OCI-M2 (cell line): Measurements from ENCODE around the gene MAN1A1.

Source experiments
- DNase-seq: peaks from one replicate; lab custom pipeline; 2025; ENCODE audit not compliant: unreplicated experiment; lab: John Stamatoyannopoulos, UW

The MAN1A1 gene

GRCh38 chr6:119273272-119274196 is 76.0 kb downstream of the MAN1A1 start:
- no peak for DNase-seq

GRCh38 chr6:119270545-119270944 is 79.0 kb downstream of the MAN1A1 start:
- no peak for DNase-seq

- no peak for DNase-seq
Observed at GRCh38 chr6:119269266-119270103, 80.1 kb downstream of the MAN1A1 start.

GRCh38 chr6:119267126-119267905 is 82.2 kb downstream of the MAN1A1 start:
- no peak for DNase-seq

GRCh38 chr6:119264854-119265397 is 84.6 kb downstream of the MAN1A1 start:
- no peak for DNase-seq

- no peak for DNase-seq
Observed at GRCh38 chr6:119262612-119263011, 86.9 kb downstream of the MAN1A1 start.

GRCh38 chr6:119261944-119262284 is 87.6 kb downstream of the MAN1A1 start:
- no peak for DNase-seq

- no peak for DNase-seq
Observed at GRCh38 chr6:119259027-119259426, 90.5 kb downstream of the MAN1A1 start.

- DNase-seq = no peak
Observed at GRCh38 chr6:119257726-119258125, 91.8 kb downstream of the MAN1A1 start.

GRCh38 chr6:119256978-119257462 is 92.5 kb downstream of the MAN1A1 start:
- DNase-seq = no peak

- DNase-seq = no peak
Observed at GRCh38 chr6:119256392-119256791, 93.2 kb downstream of the MAN1A1 start.

- no peak for DNase-seq
Observed at GRCh38 chr6:119255492-119255891, 94.1 kb downstream of the MAN1A1 start.

- no peak for DNase-seq
Observed at GRCh38 chr6:119250036-119250435, 99.5 kb downstream of the MAN1A1 start.

GRCh38 chr6:119249319-119249718 is 100.2 kb downstream of the MAN1A1 start:
- DNase-seq = no peak

- DNase-seq = no peak
Observed at GRCh38 chr6:119247504-119247903, 102.1 kb downstream of the MAN1A1 start.

GRCh38 chr6:119243657-119244056 is 105.9 kb downstream of the MAN1A1 start:
- no peak for DNase-seq

- no peak for DNase-seq
Observed at GRCh38 chr6:119243037-119243436, 106.5 kb downstream of the MAN1A1 start.

- no peak for DNase-seq
Observed at GRCh38 chr6:119241540-119242309, 107.8 kb downstream of the MAN1A1 start.

- DNase-seq = no peak
Observed at GRCh38 chr6:119241111-119241465, 108.5 kb downstream of the MAN1A1 start.
